ENCODE results near the gene CST6. TPM values are rescaled to one million over a fixed set of nuclear protein-coding genes. Genes with fewer than 3 reads are reported as not detected.
"Not testable (repeated sequence)": the region's sequence is repeated elsewhere in the genome, so short reads cannot be mapped to it uniquely, and the experiment has no call there.

The CST6 gene
- polyA plus RNA-seq, 1 donor, result not detected

DNA sequence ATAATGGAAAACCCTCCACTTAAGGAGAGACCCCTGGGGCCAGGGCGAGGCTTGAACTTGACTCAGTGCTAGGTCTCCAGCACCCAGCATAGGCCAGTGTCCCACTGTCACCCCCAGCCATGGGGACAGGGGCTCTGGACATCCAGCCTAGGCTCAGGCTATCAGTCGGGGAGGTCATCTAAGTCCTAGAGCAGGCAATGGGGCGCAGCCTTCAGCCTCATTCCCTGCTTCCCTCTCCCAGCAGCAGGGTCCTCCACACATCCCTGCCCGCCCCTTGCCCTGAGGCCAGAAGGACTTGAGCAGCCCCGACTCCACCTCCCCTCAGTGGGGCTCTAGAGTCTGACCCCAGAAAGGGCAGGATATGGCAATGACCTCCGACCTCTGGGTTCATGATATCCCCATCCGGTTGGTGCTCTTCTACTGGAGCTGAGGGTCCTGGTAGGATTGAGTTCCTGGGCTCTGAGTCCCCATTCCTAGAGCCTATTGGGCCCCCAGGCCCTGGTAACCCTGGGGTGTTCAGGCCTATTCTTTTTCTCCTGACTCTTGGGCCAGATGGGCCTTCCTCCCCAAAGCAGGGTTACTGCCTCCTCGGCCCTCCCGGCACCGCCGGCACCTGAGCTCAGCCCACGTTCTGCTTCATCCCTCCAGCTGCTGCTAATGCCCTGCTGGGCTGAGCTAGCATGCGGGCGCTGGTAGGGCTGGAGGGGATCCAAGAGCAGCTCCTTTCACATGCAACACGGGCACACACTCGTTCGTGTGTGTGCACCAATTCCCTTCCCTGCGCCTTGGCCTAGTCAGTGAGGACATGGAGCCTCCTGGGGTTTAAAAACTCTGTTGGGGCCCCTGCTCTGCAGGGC, 4.4 kb downstream of the CST6 start:
- DNase-seq, result no peak

- no peak for DNase-seq
Observed at GRCh38 chr11:66016793-66017177, 5.0 kb downstream of the CST6 start.

GRCh38 chr11:66017321-66017720, 5.5 kb downstream of the CST6 start:
- no peak for DNase-seq

- no peak for DNase-seq
Observed at GRCh38 chr11:66020212-66020611, 8.4 kb downstream of the CST6 start.

DNA sequence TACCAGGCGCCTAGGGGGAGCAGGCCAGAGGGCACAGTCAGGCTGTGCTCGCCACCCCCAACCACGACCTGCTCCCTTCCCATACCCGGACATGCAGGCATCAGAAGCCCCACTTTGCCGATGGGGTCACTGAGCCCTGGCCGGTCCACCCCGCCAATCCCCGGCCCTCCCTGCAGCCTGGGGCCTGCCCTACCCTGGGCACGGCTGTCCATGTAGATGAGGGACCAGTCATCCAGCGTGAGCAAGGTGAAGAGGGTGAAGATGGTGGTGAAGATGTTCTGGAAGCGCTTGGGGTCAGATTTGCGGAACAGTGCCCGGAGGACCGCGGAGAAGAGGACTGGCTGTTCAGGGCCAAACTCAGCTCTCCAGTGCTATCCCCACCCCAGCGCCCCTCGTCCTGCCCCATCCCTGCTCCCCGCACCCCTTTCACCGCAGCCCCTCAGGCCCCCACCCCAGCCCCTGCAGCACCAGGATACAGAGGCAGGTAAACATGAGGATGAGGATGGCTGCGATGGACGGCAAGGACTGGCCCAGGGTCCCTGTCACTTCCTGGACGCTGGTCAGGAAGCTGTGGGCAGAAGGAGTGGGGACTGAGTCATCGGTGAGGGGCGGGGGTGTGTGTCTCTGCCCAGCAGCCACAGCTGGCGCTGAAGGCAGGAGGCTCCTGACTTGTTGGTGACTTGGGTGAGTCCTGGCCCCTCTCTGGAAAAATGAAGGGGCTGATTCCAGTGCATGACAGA, 9.0 kb downstream of the CST6 start:
- DNase-seq, result no peak

GRCh38 chr11:66022401-66023185, 10.8 kb downstream of the CST6 start:
- peak; percentile 51 for DNase-seq

DNA sequence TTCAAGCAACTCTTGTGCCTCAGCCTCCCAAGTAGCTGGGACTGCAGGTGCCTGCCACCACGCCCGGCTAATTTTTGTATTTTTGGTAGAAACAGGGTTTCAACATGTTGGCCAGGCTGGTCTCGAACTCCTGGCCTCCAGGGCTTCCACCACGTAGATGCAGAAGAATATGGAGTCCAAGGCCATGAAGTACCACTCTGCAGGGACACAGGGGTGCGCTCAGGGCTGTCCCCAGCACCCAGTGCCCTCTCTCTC, 11.3 kb downstream of the CST6 start:
- not testable (repeated sequence) for DNase-seq

- no peak for DNase-seq
Observed at GRCh38 chr11:66026017-66026529, 14.3 kb downstream of the CST6 start, which contains the start of gene CATSPER1. TSS of gene CATSPER1 (minus strand) at chr11:66026479. CDS start at chr11:66026379, 100 bp downstream.

- DNase-seq, result no peak
Observed at GRCh38 chr11:66032957-66033735, 21.3 kb downstream of the CST6 start.

GRCh38 chr11:66035653-66036333, 24.0 kb downstream of the CST6 start:
- no peak for DNase-seq

- DNase-seq, result no peak
Observed at GRCh38 chr11:66036334-66036710, 24.5 kb downstream of the CST6 start.

- DNase-seq, result no peak
Observed at GRCh38 chr11:66037327-66037726, 25.5 kb downstream of the CST6 start.

- DNase-seq, result no peak
Observed at GRCh38 chr11:66039765-66040164, 28.0 kb downstream of the CST6 start.

DNA sequence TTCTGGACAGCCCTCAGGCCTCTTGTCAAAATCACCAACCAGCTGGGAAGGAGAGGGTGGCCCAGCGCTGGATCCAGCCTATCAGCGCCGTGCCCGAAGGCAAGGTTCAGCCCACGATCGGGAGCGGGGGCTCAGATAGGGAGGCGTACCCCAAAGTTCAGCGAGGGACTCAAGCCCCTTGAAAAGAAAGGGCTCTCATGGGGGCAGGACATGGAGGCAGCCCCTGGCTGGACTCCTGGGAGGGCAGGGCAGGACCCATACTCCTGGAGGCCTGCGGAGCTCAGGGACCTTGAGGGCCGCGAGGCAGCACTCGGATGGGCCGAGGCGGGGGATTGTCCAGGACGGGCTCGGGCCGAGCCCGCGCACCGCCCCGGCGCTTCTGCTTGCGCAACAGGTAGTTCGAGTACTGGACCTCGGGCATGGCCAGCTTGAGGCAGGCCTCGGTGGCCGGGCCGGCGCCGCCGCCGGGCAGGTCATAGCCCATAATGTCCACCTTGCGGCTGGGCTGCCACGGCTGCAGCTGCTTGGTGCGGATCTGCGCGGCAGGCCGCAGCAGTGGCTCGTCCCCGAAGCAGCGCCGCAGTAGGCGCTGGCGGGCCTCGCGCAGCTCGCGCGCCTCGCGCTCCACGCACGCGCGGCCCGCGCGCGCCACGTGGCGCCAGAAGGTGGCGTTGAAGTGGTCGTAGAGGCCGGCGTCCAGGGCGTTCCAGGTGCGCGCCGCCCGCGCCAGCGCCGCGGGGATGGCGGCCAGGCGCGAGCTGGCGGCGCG, 30.6 kb downstream of the CST6 start:
- DNase-seq, result no peak

DNA sequence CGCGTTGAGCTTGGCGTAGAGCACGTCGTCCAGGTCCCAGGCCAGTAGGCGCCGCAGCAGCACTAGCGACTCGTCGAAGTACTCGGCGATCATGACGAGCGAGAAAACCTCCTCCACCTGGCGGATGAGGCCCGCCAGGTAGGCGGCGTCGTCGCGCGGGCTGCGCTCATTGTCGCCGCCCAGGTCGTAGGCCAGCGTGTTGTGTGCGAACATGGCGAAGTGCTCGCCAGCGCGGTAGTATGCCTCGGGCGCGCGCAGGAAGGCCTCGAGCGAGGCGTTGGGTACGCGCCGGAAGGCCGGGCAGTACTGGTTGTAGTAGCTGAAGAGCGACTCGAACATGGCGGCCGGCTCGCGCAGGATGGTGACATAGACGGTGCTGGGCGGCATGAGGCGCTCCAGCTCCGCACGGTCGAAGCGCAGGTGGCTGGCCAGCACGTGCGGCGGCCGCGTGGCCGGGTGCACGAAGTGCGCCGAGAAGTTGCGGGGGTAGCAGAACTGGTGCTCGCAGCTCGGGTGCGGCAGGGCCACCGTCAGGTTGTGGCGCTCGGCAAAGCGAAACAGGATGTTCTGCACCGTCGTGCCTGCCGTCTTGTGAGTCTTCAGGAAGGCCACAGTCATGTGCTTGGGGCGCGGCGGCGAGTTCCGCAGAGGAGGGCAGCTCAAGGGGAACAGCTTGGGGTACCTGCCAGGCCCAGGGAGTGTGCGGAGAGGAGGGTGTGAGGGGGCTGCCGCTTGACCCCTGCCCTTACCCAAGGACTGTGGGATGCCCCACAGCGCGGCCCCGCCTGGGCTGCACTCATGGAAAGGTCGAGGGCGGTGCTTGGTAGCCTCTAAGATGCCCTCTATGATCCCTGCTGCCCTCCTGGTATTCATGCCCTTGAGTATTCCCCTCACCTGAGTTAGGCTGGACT, 31.4 kb downstream of the CST6 start:
- no peak for DNase-seq

- DNase-seq, result no peak
Observed at GRCh38 chr11:66044757-66045156, 32.9 kb downstream of the CST6 start.

DNA sequence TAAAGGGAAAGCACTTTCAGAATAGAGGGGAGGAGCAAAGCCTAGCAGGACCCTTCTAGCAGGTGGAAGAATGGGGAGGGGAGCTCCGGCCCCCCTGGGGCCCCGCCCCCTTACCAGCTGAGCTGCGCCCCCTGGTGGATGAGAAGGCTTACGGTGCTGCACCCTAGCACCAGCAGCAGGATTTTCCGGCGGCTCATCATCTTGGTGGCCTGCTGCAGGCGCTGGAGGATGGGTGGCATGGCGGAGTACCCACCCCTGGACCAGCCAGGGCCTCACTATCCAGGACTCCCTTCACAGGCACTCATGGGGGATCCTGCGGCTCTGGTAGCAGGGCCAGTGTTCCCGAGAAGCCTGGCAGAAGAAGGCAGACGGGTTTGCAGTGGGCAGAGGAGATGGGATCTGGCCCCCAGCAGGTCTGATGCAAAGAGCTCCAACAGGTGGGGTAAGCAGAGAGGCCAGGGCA, 33.4 kb downstream of the CST6 start:
- DNase-seq, result peak; percentile 70

DNA sequence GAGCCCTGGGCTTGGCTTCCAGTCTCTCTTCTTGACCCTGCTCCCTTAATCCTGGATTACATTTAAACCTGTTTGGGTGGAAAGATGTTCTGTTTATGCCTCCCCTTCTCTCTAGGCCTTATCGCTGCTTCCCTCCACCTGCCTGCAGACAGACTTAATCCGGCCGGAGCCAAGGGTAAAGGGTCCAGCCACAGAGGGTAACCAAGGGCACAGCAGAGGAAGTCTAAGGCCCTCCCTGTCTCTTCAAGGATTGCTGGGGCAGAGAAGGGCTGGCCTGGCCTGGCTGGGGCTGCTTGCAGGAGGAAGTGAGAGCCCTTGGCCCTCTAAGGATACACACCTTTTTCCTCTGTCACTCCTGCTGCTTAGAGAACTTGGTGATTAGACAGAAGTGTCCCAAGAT, 35.1 kb downstream of the CST6 start:
- DNase-seq, result no peak

DNA sequence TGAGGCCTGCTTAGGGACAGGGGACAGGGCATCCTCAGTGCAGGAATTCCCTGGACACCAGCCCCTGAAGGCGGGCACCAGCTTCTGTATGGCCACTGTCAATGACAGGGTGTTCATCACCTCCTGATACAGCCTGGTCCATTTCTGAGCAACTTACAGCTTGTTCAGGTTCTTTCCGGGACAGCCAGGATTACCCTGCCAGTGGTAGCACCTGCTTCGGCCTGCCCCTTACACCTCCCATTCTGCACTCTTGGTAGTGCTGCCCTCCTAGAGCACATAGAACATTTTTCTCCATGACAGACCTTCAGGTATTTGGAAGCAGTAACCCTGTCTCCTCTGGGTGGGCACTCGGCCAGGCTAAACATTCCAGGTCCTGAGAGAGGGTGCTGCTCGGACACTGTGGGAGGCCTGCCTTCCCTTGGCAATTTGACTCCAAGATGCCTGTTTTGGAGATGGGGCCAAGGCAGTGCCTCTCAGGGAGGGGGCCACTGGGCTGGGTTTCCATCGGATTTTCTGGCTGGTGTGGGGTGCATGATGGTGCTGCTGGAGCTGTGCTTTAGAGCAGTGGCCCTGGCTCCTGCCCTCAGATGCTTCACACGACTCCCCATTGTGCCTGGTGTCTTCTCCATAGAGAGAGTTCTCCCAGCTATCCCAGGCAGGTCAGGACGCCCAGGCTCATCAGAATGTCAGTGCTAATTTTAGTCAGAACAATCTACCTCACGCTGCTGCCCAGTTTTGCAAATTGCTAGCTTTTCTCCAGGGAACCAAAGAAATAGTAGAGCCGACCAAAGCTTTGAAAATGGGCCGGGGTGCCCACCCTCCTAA, 35.9 kb downstream of the CST6 start:
- no peak for DNase-seq
